Measurements from ENCODE around the gene CCDC18.

DNA sequence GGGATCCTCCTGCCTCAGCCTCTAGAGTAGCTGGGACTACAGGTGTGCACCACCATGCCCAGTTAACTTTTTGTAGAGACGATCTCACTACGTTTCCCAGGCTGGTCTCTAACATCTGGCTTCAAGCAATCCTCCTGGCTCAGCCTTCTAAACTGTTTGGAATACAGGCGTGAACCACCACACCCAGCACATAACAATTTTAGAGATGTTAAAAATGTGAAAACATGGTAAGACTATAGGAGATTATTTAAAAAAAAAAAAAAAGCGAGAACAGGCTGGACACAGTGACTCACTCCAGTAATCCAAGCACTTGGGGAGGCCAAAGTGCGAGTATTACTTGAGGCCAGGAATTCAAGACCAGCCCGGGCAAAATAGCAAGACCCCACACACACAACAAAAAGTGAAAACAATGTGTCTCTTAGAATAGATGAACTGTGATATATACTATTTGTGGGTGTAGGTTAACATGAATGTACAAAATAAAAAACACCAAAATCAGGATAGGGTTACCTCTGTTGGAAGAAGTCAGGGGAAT is 19.6 kb downstream of the CCDC18 start:
- TF ChIP-seq, protein P1, sequence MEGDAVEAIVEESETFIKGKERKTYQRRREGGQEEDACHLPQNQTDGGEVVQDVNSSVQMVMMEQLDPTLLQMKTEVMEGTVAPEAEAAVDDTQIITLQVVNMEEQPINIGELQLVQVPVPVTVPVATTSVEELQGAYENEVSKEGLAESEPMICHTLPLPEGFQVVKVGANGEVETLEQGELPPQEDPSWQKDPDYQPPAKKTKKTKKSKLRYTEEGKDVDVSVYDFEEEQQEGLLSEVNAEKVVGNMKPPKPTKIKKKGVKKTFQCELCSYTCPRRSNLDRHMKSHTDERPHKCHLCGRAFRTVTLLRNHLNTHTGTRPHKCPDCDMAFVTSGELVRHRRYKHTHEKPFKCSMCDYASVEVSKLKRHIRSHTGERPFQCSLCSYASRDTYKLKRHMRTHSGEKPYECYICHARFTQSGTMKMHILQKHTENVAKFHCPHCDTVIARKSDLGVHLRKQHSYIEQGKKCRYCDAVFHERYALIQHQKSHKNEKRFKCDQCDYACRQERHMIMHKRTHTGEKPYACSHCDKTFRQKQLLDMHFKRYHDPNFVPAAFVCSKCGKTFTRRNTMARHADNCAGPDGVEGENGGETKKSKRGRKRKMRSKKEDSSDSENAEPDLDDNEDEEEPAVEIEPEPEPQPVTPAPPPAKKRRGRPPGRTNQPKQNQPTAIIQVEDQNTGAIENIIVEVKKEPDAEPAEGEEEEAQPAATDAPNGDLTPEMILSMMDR (IDR thresholded peaks at IDR 0.05; ENCODE audit: insufficient read depth, low read depth, low read length) = no peak
- TF ChIP-seq EZH2 (IDR thresholded peaks at IDR 0.05; ENCODE audit: insufficient read depth, low read length) = no peak

Measured in astrocyte (in vitro differentiated cells and primary cell).